GM19452 (cell line): ENCODE results near the gene IFT74.
"Not testable (repeated sequence)": the region's sequence is repeated elsewhere in the genome, so short reads cannot be mapped to it uniquely, and the experiment has no call there.

Experiments used
- ATAC-seq: cut with Tn5 transposase; IDR thresholded peaks from one replicate; pipeline ENCODE4 v1.9.1; 2021; ENCODE audit not compliant: unreplicated experiment

The IFT74 gene

DNA sequence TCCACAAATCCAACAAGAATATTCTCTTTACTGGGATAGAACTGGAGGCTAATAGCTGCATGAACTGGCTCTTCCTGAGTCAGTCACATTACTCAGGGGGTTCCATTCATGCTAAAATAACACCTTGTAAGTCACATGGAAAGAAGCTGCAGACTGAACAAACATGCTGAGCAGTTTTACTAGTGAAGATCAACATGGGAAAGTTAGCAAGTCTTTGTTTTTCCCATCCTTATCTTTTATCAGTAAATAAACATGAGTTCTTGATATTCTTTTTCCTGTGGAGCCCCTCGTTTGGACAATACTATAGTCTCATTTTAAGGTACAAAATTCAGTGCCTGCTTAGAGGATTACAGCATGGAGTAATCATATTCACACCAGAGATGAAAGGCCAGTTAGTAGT lies 109.1 kb downstream of the IFT74 start:
- no peak for ATAC-seq

- no peak for ATAC-seq
Measured at GRCh38 chr9:27073841-27074728, 117.9 kb downstream of the IFT74 start.

DNA sequence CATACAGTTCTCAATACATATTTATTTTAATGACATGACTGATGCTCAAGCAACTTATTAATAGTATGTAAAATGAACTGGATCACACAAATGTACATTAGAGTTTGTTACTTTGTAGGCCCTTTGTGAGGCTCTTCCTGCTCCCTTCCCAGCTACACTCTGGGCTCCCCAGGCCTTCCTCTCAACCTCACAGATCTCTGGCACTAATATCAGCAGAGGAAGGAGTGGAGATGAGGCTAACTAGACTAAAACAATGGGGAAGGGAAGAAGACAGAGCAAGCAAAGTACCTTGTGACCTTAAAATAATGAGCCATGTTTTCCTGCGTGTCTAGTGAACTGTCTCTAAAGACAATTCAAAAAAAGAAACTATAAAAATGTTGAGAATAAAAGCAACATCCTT lies 122.5 kb downstream of the IFT74 start:
- ATAC-seq, result no peak

GRCh38 chr9:27085456-27085855 lies 129.2 kb downstream of the IFT74 start:
- no peak for ATAC-seq

DNA sequence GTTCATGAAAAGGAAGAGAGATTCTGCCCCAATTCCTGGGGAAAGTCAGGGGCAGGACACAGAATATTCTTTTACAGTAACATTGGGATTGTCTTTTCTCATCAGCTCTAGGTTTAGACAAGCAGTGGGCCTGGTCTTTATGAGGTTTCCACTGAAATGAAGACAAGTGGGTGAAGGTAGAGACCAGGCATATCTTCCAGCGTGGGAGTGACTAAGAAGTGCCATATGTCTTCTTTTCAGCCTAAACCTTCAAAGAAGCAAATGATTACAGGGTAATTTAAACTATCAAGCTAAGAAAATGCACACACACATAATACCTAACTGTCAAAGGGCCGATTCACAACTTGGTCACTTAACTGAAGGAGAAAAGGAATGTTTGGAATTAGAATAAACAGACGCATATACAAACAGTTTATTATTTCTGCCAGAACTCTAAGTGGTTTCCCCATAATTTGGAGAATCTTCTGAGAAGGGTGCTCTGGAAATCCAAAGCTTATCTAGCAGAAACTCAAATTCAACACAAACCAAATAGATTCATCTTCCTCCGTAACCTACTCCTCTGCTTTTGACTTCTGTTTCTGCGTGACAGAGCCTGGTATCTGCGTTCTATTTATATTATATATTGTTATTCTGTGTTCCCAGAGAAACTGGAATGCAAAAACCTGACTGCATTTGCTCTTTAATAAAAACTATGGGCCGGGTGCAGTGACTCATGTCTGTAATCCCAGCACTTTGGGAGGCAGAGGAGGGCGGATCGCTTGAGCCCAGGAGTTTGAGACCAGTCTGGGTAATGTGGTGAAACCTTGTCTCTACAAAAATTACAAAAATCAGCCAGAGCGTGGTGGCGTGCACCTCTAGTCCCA lies 130.8 kb downstream of the IFT74 start:
- ATAC-seq, result no peak

DNA sequence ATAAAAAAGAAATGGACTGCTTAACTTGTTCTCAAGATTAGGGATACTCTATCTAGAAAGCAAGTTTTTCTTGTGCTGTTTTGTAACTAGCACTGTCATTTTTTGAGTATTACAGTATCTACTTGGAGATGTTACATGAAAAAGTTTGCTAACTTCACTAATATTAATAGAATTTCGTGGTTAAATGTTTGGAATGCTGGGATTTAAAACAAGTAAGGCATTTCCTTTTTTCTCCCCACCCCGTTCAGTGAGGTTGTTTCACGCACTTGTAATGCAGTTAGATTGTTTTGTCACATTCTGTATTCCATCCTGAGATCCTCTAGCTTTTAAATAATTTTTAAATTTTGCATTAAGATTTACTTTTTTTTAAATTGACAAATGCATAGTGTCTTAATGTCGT lies 132.8 kb downstream of the IFT74 start:
- no peak for ATAC-seq

GRCh38 chr9:27089706-27090105 lies 133.5 kb downstream of the IFT74 start:
- no peak for ATAC-seq

DNA sequence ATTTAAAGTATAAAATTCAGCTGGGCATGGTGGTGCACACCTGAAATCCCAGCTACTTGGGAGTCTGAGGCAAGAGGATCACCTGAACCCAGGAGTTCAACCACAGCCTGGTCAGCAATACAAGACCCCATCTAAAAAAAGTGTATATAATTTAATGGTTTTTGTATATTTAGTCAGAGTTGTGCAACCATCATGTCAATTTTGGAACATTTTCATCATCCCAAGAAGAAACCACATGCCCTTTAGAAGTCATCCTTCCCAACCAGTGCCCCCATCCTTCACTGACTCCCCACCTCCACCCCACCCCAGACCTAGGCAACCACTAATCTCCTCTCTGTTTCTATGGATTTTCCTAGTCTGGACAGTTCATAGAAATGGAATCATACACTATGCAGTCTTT lies 134.0 kb downstream of the IFT74 start:
- no peak for ATAC-seq

DNA sequence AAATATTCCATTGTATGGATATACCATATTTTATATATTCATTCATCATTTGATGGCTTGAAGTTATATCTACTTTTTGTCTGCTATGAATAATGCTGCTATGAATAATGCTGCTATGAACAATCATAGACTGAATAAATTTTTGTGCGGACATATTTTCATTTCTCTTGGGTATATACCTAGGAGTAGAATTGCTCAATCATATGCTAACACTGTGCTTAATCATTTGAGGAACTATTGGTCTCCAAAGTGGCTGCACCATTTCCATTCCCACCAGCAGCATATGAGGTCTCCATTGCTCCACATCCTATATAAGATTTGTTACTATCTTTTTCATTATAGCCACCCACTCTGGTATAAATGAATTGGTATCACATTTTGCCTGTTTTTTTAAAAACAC lies 134.5 kb downstream of the IFT74 start:
- no peak for ATAC-seq

DNA sequence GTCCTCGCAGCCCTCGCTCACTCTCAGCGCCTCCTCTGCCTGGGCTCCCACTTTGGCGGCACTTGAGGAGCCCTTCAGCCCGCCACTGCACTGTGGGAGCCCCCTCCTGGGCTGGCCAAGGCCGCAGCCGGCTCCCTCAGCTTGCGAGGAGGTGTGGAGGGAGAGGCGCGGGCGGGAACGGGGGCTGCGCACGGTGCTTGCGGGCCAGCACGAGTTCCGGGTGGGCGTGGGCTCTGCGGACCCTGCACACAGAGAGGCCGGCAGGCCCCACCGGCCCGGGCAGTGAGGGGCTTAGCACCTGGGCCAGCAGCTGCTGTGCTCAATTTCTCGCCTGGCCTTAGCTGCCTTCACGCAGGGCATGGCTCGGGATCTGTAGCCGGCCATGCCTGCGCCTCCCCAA lies 136.3 kb downstream of the IFT74 start:
- ATAC-seq, result not testable (repeated sequence)

DNA sequence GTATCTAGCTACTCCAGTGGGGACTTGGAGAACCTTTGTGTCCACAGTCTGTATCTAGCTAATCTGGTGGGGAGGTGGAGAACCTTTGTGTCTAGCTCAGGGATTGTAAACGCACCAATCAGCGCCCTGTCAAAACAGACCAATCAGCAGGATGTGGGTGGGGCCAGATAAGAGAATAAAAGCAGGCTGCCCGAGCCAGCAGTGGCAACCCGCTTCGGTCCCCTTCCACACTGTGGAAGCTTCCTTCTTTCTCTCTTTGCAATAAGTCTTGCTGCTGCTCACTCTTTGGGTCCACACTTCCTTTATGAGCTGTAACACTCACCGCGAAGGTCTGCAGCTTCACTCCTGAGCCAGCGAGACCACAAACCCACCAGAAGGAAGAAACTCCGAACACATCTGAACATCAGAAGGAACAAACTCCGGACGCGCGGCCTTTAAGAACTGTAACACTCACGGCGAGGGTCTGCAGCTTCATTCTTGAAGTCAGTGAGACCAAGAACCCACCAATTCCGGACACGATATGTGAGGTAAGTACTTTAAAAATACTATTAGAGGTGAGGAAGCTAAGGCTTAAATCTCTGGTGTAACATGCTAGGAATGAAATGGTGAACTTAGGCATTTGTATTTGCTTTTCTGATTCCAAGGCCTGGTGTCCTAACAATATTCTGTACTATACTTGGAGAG lies 137.3 kb downstream of the IFT74 start:
- not testable (repeated sequence) for ATAC-seq

GRCh38 chr9:27094640-27095298 lies 138.6 kb downstream of the IFT74 start:
- ATAC-seq, result no peak

GRCh38 chr9:27107241-27107640 lies 151.0 kb downstream of the IFT74 start:
- ATAC-seq, result no peak

DNA sequence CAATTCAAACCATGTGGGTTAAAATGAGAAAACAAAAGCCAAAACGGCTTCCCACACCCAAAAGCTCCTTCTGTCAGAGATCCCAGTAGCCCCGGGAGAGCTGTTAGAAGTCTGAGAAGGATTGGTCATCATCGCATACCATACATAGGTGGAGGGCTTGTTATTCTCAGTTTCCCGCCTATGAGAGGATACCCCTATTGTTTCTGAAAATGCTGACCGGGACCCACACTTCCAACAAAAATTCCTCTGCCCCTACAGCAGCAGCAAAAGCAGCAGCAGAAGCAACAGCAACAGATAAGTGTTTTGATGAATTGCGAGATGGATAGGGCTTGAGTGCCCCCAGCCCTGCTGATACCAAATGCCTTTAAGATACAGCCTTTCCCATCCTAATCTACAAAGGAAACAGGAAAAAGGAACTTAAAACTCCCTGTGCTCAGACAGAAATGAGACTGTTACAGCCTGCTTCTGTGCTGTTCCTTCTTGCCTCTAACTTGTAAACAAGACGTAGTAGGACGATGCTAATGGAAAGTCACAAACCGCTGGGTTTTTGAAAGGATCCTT lies 152.8 kb downstream of the IFT74 start, which contains the start of gene TEK:
TEK (plus strand) TSS at position 245 of the 561 bp plus-strand sequence. CDS start 366 bp downstream, outside the sequence.
- no peak for ATAC-seq

DNA sequence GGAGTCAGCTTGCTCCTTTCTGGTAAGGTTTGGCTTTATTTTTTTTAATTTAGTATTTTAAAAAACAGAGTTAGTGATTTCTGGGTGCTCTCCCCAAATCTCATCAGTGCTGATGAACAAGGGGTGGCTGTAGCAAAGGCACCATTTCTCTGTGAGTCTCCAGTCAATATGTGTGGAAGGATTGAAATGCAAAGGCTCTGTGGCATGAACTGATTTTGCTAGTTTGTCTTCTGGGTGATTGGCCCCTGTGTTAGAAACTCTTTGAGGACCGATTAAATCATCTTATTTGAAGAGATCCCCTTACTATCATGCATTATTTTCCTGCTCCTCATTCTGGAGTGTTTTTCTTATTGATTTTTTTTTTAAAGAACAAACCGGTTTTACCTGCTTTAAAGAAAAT lies 153.4 kb downstream of the IFT74 start:
- no peak for ATAC-seq

DNA sequence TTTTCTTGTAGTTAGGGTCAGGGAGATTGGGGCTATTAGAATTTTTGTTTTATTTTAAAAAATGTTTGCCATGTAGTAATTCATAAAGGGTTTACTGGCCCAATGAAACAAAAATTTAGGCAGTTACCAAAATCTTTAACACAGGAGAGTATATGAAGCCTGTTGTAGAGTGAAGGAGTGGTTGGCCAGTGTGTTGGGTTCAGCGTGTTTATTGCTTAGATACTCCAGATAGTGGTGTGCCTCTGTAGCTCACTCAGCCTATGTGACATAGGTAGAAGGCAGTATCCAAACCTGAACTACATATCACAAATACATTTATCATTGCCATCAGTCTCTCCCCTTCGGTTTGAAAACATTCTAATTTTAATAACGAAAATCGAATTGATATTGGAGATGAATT lies 154.0 kb downstream of the IFT74 start:
- ATAC-seq, result no peak

DNA sequence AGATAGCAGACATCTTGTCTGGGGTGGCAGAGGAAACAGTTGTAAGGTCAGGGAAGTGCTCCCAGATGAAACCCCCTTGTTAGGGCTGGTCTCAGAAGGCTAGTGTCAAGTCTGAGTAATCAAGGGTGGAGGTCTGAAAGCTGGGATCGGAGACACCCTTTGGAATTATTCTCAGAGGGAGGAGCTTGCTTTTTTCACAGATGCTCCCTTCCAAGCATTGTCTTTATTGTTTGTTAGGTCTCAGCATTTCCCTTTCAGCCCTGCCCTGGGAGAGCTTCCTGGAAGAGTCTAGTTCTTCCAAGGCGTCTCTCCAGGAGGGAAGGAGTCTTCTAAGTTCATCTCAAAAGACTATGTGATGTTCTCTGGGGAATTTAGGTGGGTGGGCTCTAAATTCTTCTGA lies 156.0 kb downstream of the IFT74 start:
- no peak for ATAC-seq
